GM11168 (cell line): ENCODE results near the gene L3MBTL3.
"Not testable (repeated sequence)": the region's sequence is repeated elsewhere in the genome, so short reads cannot be mapped to it uniquely, and the experiment has no call there.

Experiments
- in situ Hi-C: fragments of 300-500 bp; cut with MboI; formaldehyde crosslinking; loops from one replicate; pipeline ENCODE4 v1.12.0; 2022; ENCODE audit warnings: low sequenced_read_pairs; ENCODE audit not compliant: unreplicated experiment

The L3MBTL3 gene

DNA sequence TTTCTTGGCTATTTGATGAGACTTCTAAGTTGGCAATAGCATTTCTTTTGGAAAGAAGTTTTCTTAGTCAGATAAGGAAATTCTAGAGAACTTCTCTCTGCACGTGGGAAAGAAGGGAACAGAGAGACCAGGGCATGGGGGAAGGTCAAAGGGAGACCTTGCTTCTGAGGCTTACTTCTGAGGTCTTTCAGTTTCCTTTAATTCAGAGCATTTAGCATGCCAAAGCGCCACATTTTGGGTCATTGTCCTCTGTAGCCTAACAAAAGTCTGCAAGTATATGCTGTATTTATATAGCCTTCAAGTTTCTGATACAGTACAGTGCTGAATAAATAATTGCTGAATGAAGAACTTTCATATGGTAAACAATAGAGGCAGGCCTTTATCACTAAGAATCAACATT, 108.8 kb downstream of the L3MBTL3 start:
- in situ Hi-C loops, result no loop called here

DNA sequence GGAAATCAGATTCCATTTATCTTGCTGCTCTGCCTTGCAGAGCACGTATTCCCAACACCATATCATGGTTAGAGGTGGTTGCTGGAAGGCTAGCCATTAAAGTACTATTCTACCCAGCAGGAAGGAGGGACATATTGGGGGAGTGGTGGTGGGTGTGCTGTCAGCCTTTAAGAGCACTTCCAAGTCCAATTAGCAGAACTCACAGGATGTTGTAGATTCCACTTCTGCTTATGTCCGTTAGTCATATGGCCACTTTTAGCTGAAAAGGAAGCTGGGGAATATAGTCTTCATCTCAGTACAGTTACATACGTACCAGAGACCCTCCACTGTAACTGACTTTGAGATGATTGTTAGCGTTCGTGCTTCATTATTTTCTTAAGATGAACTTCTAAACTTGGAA, 109.9 kb downstream of the L3MBTL3 start:
- in situ Hi-C loops, result no loop called here

DNA sequence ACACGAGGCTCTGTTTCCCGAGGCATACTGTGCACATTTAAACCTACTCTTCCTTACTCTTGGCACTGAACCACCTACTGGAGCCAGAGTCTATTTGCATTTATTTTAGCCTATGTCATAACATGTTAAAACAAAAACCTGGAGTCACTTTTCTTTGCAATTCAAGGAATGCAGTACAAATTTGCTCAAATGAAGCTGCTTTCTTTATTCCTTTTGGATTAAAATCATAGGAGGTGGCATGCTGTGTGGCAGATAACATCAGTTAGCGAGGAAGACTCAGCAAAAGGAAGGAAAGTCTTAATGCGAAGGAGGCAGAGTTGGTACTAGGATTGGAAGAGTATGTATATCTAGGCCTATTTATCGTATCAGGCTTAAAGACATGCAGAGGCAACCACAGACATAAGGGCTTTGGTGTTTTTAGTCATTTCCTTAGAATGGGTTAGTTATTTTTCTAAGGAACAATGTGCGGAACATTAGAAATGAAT, 111.4 kb downstream of the L3MBTL3 start:
- in situ Hi-C loops, result no loop called here

DNA sequence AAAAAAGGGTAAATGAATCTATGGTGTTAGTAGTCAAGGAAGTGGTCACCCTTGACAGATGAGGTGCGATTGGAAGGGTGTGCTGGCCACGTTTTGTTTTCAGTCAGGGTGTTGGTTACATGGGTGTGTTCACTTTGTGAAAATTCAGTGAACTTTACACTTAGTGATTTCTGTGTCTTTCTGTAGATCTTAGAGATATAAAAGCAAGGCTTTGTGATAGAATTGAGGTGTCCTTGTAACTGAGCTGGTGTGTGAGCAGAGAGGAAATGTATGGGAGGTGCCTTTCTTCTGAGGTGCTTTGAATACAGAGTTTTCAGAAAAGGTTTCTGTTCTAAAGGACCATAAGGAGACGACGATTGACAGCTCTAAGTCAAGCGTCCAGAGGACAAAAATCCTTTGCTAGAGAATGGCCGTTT, 113.9 kb downstream of the L3MBTL3 start:
- in situ Hi-C loops, result no loop called here

DNA sequence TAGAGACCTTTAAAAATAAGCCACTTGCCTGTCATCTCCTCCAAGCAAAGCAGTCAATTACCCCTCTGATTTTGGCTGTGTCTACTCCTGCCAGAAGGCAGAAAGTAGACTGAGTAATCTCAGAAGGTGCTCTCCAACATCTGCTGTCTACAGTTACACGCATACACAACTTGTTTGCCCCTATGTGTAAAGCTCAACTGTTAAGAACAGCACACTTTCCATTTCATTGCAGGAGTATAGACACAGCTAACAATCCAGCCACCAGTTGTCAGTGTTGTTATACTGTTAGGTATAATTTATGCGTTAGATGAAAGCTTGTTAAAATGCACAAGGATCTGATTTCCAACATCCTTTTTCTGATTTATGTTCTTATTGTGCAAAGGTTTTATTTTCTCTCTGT, 116.2 kb downstream of the L3MBTL3 start:
- in situ Hi-C loops, result no loop called here

DNA sequence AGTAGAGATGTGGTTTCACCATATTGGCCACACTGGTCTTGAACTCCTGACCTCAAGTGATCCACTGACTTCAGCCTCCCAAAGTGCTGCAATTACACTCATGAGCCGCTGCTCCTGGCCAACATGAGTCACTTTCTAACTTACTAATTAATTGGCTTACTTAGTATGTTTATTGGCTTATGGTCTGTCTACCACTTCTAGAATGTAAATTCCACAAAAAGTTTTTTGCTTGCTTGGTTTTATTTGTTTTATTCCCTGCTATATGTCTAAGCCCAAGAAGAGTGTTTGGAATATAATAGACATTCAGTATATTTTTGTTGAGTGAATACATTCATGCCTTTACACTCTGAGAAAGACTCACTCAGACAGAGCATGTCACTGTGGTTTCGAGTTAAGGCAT, 118.4 kb downstream of the L3MBTL3 start:
- in situ Hi-C loops, result no loop called here

DNA sequence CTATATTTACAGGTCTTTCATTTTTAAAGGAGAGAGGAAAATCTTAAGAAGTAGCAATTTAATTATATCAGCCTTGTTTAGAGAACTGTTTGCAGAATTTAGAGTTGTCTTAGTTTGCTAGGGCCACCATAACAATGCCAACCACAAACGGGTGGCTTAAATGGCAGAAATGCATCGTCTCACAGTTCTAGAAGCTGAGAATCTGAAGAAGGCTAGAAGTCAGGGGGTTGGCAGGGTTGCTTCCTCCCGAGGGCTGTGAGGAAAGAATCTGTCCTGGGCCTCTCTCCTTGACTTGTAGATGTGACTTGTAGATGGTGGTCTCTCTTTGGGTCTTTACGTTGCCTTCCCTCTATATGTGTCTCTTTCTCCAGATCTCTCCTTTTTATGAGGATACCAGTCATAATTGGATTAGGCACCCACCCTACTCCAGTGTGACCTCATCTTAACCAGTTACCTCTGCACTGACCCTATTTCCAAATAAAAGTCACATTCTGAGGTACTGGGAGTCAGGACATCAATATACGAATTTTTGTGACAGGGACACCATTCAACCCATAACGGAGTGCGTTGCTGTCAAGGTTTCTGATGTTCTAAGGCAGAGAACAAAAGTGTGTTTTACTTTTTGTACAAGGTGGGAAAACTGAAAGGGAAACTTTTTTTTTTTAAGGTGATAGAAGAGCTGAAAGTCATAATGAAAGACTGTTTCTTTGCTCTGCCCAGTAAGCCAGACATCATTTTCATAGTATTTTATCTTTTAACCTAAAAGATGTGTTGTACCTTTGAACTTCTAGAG, 119.9 kb downstream of the L3MBTL3 start:
- in situ Hi-C loops, result no loop called here

DNA sequence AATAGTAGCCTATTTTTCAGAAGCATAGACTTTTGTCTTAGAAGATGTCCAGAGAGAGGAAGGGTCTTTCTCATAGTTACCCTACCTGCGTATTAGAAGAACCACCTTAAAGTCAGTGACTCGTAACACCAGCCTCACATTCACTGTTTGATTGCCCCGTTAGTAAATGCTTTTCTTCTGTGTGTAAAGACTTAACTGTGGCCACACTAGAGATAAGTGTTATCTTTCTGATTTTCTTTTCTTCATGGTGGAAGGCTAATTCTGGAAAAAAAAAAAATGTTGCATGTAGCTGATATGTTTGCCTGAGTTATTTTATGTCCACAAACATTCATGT, 120.5 kb downstream of the L3MBTL3 start:
- in situ Hi-C loops, result no loop called here

DNA sequence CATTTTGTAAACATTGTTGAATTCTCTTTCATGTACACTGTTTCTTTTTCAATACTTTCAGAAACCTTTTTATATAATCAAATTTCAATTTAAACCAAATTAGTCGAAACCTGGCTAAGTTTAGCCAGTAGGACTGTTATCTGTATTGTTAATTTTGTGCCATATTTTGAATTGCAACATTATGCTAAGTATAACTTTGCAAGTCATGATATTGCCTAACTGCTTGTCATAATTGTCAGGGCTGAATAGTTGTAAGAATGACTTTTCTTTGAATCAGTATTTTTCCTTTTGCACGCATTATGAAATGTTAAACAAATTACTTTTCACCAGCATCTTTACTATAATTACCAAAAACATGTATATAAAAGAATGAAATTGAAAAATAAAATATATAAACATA, 121.7 kb downstream of the L3MBTL3 start:
- in situ Hi-C loops, result no loop called here

DNA sequence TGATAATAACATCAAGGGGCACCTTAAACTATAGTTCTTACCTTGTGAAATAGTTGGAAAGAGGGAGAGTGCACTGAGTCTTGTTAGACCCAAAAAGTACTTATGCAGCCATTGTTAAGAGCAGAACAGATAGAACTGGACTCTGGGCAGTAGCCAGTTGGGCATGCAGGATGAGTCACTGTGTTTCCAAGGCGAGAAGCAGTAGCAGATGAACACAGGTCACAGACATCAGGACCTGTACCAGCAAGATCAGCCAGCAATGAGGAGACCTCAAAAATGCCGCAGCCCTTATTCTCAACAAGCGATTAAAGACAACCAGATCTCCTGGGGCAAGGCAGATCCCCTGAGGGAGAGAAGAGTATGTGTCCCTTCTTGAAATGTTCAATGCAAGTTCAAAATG, 125.3 kb downstream of the L3MBTL3 start:
- in situ Hi-C loops, result no loop called here

DNA sequence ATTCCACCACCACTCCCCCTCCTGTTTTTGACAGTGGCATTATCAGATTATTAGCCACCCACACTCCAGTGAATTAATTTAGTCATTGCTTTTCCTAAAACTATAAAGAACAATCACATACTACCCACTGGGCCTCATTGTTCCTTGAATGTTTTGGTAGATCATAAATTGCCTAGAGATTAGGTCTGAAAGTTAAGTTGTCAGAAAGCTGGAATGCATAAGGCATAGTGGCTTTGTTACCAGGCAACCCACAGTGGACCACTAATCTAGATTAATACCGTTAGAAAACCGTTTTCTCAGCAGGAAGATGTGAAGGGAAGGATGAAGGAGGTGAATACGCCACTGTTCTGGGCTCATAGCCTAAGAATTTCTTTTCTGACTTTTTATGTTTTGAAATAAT, 128.7 kb downstream of the L3MBTL3 start:
- in situ Hi-C loops, result no loop called here

DNA sequence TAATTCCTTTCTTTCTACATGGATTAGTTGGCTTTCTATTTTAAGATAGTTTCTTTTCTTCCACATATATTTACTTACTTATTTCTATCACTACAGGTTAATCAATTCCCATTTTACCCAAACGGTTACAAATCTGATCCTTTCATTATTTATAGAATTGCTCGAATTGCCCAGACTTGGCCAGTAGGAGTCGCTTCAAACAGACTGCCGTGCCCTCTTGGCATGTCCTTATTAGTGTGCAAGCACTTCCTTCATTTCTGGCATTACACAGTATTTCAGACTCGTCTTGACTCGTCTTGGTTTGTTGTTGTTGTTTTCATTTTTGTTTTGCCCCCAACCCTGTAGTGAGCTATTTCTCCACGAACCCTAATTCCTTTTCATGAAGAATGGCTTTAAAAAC, 129.8 kb downstream of the L3MBTL3 start:
- in situ Hi-C loops, result no loop called here

DNA sequence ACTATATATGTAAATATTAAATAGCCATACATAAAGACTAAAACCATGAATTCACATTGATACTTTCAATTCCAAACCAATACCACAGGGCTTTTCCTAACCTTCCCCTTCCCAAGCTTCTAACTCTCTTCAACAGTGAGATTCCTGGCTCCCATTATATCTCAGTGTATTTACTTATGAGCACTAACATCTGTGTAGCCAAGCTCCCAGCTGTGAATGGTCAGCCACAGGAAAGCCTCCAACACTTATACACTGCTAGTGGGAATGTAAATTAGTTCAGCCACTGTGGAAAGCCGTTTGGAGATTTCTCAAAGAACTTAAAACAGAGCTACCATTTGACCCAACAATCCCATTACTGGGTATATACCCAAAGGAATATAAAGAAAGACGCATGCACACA, 130.6 kb downstream of the L3MBTL3 start:
- in situ Hi-C loops, result not testable (repeated sequence)

DNA sequence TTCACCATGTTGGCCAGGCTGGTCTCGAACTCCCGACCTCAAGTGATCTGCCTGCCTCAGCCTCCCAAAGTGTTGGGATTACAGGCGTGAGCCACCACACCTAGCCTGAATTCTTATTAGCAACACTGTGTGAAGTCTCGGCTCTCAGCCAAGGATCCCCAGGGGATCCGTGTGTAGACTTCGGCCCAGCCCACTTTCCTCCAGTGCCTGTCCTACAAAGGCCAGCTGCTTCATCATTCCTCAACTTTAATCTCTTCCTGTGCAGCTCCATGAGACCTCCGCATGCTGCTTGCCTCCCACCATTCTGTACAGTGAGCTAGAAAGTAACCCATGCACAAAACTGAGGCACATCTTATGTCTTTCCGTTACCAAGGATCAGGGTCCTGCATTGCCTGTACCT, 132.5 kb downstream of the L3MBTL3 start:
- in situ Hi-C loops, result no loop called here

DNA sequence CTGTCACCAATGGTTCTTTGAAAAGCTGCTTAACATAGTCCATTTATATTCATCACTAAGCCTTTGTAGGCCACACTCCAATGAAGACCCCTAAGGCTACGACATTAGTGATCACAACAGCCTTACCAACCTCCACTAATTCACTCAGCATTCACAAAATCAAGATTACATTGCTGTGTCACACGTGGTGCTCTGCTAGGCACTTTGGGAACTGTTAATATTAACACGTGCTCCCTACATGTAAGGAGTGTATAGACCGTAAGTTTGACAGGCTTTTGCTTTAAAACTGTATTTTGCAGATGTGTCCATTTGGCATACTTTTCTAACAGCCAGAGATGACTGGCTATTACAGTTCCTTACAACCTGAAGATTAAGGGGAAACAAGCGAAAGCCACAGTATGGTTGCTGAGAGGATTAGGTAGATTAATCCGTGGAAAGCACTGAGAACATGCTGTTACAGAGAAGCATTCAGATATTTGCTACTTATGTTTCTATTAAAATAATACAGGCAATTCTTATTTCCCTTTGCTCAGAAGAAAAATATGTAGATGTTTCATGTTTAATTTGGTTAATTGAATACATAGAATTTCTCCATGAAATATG, 134.6 kb downstream of the L3MBTL3 start:
- in situ Hi-C loops, result no loop called here

DNA sequence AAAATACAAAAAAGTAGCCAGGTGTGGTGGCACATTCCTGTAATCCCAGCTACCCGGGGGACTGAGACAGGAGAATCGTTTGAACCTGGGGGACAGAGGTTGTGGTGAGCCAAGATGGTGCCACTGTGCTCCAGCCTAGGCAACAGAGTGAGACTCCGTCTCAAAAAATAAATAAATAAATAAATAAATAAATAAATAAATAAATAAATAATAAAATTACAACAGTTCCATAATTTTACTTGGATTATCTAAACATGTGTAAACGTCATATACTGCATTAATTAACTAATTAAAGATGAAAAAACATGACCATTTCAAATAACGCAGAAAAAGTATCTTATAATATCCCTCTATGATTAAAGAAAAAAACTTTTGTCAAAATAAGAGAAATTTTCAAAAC, 138.5 kb downstream of the L3MBTL3 start:
- in situ Hi-C loops, result no loop called here

DNA sequence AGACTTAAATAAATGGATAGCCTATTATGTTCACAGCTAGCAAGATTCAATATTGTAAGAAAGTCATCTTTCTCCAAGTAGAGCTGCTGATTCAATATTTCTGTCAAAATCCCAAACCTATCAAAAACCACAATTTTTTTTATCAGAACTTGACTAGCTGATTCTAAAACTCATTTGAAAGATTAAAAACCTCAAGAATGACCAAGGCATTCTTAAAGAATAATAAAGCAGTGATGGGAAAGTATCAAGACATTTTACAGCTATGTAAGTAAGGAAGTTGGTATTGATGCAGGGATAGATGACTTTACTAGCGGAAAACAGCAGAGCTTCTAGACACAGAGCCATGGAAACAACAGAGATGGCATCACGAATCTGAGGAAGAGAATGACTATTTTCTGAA, 139.7 kb downstream of the L3MBTL3 start:
- in situ Hi-C loops, result no loop called here

DNA sequence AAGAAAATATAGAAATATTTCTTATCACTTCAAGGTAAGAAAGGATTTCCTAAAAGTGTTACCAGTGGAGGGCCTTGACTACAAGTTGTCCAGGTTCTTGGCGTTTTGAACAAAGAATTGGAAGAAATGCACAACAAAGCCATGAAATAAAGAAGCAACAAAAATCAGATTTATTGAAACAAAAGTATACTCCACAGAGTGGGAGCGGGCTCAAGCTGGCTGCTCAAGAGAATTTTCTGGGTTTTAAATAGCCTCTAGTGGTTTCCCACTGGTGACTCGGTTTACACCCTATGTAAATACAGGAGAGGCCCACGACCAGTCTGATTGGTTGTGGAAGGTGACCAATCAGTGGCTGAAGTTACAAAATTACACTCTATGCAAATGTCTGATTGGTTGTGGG, 140.2 kb downstream of the L3MBTL3 start:
- in situ Hi-C loops, result no loop called here

DNA sequence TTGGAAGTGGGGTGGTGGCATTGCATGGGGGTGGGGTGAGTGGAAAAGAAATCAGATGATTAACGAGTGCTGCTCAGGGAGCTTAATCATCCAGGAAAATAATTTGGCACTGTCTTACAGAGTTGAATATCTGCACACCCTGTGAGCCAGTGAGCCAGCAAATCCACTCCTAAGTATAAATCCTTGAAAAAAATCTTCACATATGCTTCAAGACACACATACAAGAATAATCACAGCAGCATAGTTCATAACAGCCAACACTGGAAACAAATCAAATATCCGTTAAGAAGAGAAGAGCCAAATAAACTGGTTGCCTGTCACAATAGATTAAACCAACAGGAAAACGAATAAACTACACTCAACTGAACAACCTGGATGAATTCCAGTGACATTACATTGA, 141.6 kb downstream of the L3MBTL3 start:
- in situ Hi-C loops, result no loop called here

DNA sequence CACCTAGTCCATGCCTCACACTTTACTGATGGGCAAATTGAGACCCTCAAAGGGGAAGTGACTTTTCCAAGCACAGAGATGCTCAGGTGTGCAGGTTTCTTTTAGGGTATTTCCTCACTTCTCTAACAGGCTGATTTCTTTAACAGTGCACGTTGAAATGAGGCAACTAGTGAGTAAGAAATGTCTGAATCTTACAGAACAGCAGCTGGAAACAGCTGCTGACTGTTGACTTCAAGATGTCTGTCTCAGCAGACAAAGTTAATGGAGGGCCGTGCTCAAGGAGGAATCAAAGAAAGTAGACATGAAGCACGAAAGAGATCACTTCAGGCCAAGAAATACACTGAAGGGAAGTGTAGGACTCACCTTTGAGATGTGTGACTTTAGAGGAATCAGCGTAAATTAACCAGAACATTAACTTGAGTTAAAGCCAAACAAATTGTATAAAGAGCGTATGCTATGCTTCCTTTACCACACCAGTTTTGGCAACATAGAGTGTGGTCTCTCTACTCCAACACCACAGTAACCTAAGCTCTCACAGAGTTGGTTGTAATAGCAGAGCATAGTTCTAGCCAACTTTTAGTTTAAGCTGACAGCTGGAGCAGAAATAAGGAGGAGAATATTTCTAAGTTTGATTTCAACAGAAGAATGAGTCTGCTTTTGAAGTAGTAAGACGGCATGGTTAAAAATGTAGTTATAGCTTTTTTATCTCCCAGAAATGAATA, 143.5 kb downstream of the L3MBTL3 start:
- in situ Hi-C loops, result no loop called here

DNA sequence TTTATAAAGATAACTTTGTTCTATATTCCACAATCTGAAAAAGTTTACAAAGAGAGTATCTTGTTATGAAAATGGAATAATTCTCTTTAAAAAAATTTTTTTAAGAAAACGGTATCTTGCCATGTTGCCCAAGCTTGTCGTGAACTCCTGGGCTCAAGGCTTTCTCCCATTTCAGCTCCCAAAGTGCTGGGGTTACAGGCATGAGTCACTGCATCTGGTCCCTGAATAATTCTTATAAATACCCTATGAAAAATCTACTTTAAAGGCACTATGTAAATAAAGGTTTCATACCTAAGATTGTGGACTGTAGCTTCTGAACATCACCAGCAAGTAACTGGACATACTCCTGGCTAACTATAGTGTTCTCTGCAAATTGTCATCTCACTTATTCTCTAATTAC, 144.0 kb downstream of the L3MBTL3 start:
- in situ Hi-C loops, result no loop called here
